Cardiac fibroblast (primary cell): Measurements from ENCODE around the gene KIAA1328.

Experiments used
- DNase-seq, 2 donors: peaks; one replicate each; pipeline versions ENCODE4 v3.0.0 to v3.0.0-alpha.2; 2010; ENCODE audit warnings: low read depth in 2 of 2
- H3K4me3 ChIP-seq, 2 donors: replicated peaks in 1 of 2; 1 replicate in 1 of 2; 2 replicates in 1 of 2; pipeline ENCODE4 v1.5.1; 2011; ENCODE audit warnings: low read depth in 2 of 2, low read length in 2 of 2, mild to moderate bottlenecking in 2 of 2, moderate library complexity in 1 of 2
- TF ChIP-seq, protein P1 (sequence below): IDR thresholded peaks from one replicate; pipeline ENCODE4 v1.5.1; 2011; ENCODE audit warnings: low read depth, mild to moderate bottlenecking, low read length, inconsistent platforms

Gene KIAA1328

DNA sequence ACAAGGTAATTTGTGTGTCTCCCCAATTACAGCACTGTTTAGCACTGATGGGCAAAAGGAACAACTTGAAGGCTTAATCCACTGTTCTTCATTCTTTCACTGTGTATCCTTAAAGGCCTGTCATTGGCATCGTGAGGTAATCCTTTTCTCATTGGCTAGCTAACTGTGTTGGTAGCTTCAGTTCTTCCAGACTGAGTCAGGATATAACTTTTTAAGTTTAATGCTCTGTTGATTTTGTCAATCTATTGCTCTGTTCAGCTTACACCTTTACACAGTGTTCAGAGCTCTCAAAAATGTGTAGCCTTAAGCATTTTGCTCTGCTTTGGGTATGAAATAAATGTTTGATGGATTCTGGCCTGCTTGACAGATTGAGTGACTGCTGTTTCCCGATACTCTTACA is 148.2 kb downstream of the KIAA1328 start:
- TF ChIP-seq, protein P1, sequence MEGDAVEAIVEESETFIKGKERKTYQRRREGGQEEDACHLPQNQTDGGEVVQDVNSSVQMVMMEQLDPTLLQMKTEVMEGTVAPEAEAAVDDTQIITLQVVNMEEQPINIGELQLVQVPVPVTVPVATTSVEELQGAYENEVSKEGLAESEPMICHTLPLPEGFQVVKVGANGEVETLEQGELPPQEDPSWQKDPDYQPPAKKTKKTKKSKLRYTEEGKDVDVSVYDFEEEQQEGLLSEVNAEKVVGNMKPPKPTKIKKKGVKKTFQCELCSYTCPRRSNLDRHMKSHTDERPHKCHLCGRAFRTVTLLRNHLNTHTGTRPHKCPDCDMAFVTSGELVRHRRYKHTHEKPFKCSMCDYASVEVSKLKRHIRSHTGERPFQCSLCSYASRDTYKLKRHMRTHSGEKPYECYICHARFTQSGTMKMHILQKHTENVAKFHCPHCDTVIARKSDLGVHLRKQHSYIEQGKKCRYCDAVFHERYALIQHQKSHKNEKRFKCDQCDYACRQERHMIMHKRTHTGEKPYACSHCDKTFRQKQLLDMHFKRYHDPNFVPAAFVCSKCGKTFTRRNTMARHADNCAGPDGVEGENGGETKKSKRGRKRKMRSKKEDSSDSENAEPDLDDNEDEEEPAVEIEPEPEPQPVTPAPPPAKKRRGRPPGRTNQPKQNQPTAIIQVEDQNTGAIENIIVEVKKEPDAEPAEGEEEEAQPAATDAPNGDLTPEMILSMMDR: no peak
- H3K4me3 ChIP-seq: no peak overlapping the region
- no peak for DNase-seq

DNA sequence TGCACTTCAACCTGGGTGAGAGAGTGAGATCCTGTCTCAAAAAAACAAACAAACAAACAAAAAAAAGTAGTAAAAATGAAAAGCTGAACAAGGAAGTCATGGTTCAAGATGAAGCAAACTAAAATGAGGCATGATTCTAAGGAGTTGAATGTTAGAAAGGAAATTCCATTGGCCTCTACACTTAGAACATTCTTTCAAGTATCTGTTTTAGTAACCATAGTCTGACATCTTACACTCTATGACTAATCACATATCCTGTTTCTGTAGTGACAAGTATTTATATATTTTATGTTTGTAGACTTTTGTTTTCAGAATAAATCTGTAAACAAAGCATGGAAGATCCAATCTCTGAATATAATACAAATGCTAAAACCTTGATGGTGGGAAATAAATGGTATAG is 164.1 kb downstream of the KIAA1328 start:
- TF ChIP-seq, protein P1: no peak
- DNase-seq: peak; percentile 54 to 77
- no peak overlapping the region for H3K4me3 ChIP-seq

DNA sequence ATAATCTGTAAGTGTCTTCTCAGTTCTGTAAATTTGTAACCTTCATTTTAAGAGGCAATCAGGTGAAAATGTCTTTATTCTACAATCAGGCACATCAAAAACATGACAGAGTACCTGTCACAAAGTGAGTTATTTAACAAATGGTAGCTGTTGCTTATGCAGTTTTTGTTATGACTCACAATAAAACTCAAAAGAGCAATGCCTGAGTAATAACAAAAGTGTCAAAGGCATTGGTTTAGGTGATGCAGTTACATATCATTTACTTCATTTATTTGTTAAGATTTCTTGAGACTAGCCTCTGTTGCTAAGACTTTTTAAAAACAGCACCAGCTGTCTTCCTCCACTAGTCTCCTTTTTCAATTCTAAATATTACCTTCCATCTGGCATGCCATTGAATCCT is 177.8 kb downstream of the KIAA1328 start:
- TF ChIP-seq, protein P1: no peak
- H3K4me3 ChIP-seq: no peak overlapping the region
- DNase-seq: no peak

DNA sequence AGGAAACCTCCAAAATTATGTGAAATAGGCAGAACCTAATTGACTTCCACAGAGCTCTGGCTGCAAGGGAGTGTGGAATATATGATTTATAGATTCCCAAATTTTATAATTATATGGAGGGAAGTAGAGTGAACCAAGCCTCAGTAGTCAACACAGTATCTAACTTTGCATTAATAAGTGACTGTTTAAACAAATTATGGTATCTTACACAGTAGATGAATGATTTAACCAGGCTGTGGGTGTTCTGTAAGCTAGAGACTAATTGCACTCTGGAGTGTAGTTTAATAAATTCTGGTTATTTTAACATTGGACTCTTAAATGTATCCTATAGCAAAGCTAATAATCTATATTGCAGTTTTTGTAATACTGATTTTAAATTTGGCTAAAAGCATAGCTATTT is 183.5 kb downstream of the KIAA1328 start:
- TF ChIP-seq, protein P1: no peak
- no peak overlapping the region for H3K4me3 ChIP-seq
- no peak for DNase-seq

DNA sequence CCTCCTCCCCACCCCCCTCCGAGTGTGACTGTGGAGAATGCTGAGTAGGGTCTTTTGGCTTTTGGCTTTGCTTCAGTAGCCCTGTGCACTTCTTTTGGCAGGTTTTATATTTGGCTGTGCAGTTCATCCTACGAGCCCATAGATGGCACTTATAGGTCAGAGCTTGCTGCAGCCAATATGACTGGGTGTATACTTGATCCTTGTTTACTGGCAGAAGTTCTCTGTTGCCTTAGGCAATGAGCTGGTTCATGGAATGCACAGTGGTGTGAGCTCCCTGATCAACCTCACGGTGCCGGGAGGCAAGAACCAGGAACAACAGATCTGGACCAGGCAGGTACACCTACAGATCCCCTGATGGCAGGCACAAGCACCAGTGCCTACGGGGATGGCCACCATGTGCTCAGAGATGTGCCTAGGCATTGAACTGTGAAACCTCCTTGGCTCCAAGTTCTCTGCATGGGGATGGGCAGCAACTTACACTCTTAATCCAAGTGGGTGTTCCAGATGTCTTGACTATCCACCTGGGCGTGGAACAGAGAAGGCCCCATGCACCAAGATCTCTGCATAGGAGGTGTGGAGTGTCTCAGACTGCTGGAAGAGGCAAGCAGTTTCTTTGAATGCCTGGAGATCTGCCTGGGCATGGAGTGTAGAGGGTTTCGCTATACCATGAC is 190.4 kb downstream of the KIAA1328 start:
- DNase-seq: peak; percentile 10 to 15
- H3K4me3 ChIP-seq: no peak overlapping the region
- TF ChIP-seq, protein P1: peak; percentile 15

DNA sequence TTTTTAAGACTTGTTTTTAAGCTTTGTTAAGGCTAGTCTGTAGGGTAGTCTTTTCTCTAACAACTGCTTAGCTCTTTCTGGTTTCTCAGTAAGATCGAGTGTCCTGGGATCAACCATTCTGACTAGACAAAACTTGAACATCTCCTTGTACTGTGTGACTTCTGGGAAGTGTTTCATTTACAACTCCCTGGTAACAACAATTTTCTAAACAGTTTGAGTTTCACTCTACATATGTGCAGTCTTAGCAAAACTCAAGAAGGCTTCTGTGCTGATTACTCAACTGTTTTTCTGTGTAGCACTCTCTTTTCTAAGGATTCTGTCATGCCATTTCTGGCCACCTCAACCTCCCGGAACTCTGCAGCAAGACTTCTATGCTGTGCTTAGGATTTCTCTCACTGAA is 204.5 kb downstream of the KIAA1328 start:
- DNase-seq: no peak

More for the DNA sequence above, 204.5 kb downstream of the KIAA1328 start:
- H3K4me3 ChIP-seq: no peak overlapping the region
- TF ChIP-seq, protein P1: no peak
